NK-92 treated with Interleukin-12 subunit alpha and Interleukin-12 subunit beta, amount 100 ng/mL, for 24 hours (cell line): ENCODE measurements around the gene THBD.

Experiments used
- DNase-seq: peaks from one replicate; lab custom pipeline; 2025; lab: John Stamatoyannopoulos, UW

The THBD gene, protein sequence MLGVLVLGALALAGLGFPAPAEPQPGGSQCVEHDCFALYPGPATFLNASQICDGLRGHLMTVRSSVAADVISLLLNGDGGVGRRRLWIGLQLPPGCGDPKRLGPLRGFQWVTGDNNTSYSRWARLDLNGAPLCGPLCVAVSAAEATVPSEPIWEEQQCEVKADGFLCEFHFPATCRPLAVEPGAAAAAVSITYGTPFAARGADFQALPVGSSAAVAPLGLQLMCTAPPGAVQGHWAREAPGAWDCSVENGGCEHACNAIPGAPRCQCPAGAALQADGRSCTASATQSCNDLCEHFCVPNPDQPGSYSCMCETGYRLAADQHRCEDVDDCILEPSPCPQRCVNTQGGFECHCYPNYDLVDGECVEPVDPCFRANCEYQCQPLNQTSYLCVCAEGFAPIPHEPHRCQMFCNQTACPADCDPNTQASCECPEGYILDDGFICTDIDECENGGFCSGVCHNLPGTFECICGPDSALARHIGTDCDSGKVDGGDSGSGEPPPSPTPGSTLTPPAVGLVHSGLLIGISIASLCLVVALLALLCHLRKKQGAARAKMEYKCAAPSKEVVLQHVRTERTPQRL

GRCh38 chr20:23049201-23050075 is at the start of gene THBD:
Gene THBD (minus strand): TSS chr20:23049672. CDS start chr20:23049504, 168 bp downstream.
- DNase-seq, result no peak

DNA sequence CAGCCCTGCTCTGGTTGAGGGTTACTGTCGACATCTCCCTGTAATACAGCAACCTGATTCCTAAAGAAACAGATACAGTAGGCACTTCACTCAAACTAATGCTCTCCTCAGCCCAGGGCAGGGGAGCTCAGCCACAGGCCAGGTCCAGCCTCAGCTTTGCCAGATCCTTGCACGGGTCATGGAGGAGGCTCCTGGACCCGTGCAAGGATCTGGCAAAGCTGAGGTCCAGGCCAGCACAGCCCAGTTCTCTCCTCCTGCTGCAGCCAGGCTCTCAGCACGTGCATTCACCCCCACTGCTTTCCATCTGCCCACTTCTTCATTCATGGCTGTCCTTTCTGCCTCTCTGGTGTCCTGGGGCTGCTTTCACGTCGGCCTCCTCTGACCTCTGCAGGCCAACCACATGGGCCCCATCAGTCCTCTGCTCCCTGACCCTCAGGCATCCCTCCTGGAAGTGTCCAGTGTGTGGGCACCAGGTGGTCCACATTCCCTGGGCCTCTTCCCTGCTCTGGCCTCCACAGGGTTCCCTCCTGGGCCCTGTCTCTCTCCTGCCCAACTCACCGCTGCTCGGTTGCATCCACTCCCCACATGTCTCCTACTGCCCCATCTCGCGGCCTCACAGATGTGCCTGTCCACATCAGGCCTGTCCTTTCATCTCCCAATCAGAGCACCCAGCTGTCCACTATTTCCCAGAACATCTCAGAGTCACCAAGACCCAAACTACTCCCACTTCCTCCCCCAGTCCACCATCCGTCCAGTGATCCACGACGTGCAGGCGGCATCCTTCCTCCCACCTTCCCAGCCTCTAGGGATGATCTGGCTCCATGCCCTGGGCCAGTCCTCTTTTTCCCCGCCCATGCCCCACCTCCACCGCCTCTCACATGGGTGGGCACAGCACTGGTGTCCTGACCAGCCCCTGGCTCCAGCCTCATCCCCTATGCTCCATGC is 48.4 kb upstream of the THBD start:
- DNase-seq, result no peak

DNA sequence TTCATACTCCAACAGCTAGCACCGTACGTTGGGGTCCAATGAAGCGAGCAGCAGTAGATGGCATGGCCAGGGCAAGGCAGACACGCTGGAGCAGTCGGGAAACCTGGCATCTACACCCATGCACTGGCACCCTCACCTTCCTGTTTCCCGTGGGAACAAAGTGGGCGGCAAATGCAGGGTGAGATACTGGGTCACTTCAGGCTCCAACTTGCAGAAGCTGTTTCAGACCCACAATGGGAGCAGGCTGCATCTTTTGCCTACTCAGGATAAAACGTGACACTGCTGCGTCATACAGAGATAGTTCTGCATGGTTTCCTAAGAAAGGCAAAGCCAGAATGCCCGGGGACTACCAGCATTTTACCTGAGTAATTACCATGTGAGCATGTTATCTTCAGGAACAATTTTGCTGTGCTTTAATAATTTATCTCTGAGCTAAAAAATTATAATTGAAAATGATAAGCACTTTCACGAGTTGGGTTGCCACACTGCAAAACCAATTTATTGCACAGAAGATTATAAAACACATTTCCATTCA is 47.6 kb upstream of the THBD start:
- no peak for DNase-seq

GRCh38 chr20:23096097-23096496 is 46.6 kb upstream of the THBD start:
- DNase-seq, result no peak

DNA sequence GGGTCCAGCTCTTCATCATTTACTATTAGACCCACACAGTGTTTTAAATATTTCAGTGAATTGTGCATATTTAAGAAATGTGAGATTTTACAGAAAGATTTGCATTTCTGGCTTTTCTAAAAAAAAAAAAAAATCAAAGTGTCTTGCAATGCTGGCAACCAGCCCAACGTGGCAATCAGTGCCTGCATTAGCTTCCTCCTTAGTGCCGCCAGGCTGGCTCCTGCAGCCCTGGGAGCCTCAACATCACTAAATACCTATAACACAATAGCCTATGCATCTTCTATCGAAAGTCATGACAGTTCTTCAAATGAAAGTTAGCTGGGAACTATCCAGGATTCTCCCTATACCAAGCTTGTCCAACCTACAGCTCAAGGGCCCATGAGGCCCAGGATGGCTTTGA is 46.0 kb upstream of the THBD start:
- DNase-seq, result no peak

DNA sequence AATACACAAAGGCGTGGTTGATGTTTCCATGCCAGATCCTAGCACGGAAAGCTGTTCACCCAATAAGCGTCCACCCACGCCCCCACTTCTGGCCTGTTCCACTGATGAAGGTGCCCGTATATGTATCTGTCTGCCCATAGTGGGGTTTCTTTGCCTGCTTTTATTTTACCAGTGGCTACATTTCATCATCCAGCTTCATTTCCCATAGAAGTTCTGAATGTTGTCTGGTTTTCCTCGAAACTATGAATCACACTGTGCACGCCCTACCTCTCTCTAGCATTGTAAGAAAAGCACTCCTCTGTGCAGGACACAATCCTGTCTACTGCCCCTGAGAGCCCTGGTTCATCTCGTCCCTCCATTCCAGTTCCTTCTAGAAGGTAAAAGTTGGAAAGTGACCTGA is 45.5 kb upstream of the THBD start:
- no peak for DNase-seq

- no peak for DNase-seq
Measured at GRCh38 chr20:23094213-23094896, 44.9 kb upstream of the THBD start.

GRCh38 chr20:23093613-23094012 is 44.1 kb upstream of the THBD start:
- no peak for DNase-seq

DNA sequence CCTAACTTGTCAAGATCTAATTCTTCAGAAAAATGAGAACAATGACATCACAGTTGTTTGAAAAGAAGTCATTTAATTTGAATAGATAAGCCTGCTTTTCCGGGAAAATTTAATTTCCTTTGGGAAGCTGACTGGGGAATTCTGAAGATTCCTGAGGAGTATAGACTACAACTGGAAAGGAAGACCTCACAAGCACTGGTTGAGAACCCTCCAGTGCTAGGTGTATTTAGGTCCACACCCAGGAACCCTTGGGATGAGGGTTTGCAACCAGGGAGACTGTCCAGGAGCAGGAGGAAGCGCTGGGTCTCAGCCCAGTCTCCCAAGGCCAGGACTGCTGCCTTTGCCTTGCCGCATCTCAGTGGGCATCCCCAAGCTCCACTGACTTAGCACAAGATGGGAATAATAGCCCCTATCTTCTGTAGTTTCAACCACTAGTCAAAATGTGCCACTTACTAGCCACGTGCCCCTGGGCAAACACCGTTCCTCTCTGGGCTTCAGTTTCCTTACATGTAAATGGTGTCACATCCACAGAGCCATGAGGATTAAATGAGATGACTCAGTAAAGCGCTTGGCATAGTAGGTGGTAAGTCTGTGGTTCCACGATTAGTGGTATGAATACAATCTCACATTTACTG is 43.5 kb upstream of the THBD start:
- no peak for DNase-seq

GRCh38 chr20:23092384-23092756 is 42.9 kb upstream of the THBD start:
- no peak for DNase-seq

DNA sequence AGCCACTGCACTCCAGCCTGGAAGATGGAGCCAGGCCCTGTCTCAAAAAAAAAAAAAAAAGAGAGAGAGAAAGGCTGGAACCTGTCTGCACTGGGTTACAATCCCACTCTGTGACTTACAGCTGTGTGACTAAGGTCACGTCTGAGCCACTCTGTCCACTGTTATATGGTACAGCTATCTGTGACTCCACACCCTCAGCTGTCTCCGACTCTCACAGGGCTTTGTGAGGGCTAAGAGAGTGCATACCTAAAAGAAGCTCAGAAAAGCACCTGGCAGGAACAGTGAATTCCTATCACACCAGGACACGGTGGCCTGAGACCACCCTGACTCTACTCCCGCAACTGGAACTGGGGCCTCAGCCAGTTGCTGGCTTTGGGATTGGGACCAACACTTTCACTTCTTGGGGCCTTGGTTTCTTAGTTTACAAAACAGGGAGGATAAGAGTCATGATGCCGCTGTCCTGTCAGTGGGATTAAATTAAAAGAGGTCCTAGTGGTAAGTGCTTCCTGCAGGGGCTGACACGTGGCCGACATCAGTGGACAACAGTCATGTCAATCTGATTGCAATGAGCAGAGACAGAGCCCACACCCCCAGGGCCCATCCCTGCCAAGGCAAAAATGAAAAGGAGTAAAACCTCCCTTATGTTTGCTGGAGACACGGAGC is 42.4 kb upstream of the THBD start:
- no peak for DNase-seq

GRCh38 chr20:23090878-23091277 is 41.4 kb upstream of the THBD start:
- DNase-seq, result no peak

DNA sequence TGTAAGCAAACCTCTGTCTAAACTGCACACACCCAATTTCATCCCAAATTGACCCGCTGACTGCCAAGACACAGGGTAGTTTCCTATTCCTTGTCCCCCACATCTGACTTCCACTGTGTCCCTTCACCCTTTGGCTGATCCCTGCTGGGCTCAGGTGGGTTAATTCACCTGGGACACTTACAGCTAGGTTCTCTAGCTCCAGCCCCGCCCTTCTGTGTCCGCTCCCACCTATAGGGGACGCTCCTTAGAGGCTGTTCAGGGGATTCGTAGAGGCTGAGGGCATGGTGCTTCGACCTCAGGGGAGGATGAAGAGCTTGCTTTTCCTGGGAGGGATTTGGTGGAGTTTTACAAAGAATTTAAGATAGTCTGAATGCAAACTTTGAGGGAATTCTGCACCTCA is 40.7 kb upstream of the THBD start:
- DNase-seq, result no peak

DNA sequence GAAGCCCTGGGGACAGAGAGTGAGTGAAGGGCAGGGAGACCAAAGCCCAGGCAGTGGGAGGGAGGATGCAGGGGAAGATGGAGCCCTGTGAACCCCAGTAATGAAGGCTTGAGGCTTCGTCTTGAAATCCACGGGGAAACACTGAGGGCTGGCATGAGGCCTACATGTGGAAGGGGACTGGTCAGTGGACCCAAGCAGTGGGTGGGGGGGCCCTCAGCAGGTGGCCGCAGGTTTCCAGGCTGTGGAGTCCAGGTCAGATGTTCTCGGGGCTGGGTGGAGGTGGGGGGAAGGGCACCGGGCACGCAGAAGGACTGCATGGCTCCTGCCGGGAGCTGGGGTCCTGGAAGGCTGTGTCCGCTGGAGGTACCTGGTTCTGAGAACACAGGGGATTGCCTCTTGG is 39.4 kb upstream of the THBD start:
- no peak for DNase-seq

GRCh38 chr20:23087587-23088251 is 38.2 kb upstream of the THBD start:
- DNase-seq, result no peak

DNA sequence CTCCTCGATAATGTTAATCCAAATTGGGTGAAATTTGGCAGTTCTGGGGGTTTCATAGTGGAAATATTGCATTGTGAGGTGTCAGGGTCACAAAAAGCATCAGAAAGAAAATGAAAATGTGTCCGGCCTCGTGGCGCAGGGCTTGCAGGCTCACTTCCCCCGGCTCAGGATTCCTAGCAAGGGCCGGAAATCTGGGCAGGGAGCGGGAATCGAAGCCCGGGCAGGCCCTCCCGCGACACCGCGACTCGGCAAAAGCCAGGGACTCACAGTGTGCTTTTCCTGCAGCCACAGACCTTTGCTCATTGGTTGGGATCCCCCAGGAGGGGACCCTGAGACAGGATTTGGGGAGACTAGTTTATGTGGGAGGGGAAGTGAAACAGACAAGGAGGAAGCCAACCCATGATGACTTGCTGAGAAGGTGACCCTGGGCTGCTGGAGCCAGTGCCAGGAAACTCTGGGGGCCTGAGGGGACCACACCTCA is 37.5 kb upstream of the THBD start:
- no peak for DNase-seq

DNA sequence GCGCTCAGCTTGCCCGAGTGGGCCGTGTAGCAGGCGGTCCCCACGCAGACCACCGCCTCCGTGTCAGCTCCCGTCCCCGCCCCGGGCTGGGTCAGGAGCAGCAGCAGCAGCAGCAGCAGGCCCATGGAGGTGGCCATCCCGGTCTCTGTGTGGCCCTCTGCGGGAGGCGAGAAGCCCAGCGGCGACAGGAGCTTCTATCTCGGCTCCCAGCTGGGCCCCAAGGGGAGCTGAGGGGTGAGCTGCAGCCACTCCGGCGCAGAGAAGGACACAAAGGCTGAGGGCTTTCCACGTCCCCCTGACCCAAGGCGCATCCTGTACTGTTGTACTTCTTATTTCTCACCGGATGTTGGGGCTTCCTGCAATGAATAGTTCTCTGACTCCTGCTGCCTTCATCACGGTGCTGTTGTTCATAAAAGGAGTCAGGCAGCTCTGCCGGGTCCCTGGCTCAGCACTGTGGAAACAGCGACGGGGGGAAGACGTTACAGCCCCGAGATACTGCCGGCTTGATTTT is 36.6 kb upstream of the THBD start, which contains the start of gene CD93:
CD93 (minus strand) TSS at position 269 of the 511 bp plus-strand sequence; CDS start at position 137, 132 bp downstream.
- DNase-seq, result peak; percentile 56

- no peak for DNase-seq
Measured at GRCh38 chr20:23085436-23086055, 36.1 kb upstream of the THBD start.
